HG03175 (cell line): Measurements from ENCODE around the gene AGAP5.
"Not testable (repeated sequence)": the region's sequence is repeated elsewhere in the genome, so short reads cannot be mapped to it uniquely, and the experiment has no call there.

Experiments
- ATAC-seq: cut with Tn5 transposase; IDR thresholded peaks from one replicate; pipeline ENCODE4 v1.9.1; 2021; ENCODE audit warnings: mild to moderate bottlenecking, moderate library complexity; ENCODE audit not compliant: unreplicated experiment

Gene AGAP5

GRCh38 chr10:73715179-73716156 is 17.6 kb upstream of the AGAP5 start:
- not testable (repeated sequence) for ATAC-seq

GRCh38 chr10:73714483-73714882 is 16.6 kb upstream of the AGAP5 start:
- not testable (repeated sequence) for ATAC-seq

DNA sequence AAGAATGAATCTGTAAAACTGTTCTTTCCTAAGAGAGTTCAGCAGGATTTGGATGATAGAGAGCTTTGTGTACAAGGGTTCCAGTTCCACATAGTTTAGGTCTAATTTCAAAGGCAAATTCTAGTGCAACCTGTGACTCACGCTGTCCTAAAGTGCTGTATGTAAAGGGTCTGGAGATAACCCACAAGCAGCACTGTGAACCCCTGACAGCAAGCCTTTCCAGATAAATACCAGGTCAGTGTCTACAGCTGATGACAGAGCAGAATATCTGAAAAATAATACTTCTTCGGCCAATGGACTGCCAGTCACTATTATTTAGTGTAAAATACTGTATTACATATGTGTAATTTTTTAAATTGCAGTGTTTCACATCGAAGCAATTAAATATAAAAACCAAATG is 16.0 kb upstream of the AGAP5 start:
- not testable (repeated sequence) for ATAC-seq

DNA sequence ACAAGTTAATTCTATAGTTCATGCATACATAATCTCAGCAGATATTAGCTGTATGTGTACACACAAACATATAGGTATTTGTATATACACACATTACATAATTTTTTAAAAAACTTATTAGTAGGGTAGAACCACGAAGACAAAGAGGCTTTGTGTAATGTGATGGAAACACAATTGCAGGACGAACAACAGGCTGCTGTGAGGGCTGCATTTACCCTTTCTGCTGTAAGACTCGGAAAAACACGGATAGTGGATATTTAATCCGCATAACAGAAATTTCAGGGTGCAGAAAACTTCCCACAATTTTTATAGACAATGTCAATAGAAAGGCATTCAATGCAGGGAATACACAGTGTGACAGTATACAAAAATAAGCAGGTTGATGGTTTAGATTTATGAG is 13.8 kb upstream of the AGAP5 start:
- ATAC-seq, result not testable (repeated sequence)

DNA sequence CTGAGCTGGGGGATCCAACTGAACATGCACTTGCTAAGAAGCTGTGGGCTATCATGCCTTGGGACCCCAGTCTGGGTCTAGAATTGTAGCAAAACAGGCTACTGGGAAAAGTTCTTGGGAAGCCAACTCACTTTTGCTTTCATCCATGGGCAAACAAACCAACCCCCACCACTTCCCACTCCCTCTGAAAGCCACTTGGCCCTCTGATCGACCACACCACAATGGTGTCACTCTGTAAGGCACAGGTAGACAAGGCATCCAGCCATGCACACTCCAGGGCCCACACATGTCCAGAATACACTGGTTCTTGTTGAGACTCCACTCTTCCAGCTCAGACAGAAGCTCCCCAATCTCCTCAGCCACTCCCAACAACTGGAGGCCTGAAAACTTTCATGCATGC is 10.2 kb upstream of the AGAP5 start:
- not testable (repeated sequence) for ATAC-seq

GRCh38 chr10:73707628-73708027 is 9.7 kb upstream of the AGAP5 start:
- ATAC-seq, result not testable (repeated sequence)

DNA sequence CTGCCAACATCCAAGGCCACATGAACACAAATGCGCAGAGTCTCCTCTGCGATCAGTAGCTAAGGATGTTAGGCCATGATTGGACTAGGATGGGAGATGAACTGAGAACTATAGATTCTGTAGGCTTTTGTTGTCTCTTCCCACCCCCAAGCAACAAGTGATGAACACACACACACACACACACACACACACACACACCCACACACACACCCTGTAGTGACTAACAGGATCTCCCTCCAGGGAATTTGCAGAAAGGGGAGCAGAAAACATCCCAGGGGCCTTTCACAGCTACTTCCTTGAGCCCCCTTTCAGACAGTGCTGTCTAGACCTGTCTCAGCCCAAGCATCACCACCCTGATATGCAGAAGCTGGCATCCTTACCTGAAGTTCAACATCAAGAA is 8.6 kb upstream of the AGAP5 start:
- ATAC-seq, result not testable (repeated sequence)

GRCh38 chr10:73705506-73706072 is 7.7 kb upstream of the AGAP5 start:
- not testable (repeated sequence) for ATAC-seq

DNA sequence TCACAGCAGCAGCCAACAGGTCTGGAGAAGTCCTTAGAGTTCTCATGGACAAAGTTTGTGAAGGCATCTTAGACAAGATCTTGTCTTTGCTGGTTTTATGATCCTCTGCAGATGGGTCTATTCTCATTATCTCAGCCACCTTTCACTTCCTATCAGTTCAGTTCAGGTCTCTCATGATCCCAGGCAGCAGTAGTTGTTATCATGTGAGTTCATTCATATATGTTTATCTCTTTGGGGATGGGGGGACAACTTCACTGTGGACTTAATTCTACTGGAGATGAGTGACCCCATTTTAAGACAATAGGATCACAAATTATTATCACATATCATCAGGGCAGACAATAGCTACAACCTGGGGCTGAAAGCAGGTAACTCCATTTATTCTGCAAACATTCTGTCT is 6.0 kb upstream of the AGAP5 start:
- ATAC-seq, result not testable (repeated sequence)

GRCh38 chr10:73698819-73699218 is 910 bp upstream of the AGAP5 start:
- not testable (repeated sequence) for ATAC-seq

DNA sequence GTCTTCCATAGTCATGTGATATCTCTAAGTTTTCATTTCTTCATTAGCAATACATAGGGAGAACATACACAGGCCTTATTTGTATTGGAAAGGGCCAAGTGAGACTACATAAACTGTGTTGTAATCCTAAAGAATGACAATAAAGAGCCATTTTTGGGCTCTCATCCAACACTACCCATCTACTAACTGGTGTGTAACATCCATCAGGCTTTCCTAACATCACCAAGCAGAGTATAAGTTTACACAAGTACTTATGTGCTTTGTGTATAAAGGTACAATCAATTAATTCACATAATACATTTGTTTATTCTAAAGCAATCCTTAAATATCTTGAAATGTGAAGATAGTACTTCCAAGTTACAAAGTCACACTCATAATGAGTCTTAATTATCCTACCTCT is 2.6 kb downstream of the AGAP5 start:
- not testable (repeated sequence) for ATAC-seq

DNA sequence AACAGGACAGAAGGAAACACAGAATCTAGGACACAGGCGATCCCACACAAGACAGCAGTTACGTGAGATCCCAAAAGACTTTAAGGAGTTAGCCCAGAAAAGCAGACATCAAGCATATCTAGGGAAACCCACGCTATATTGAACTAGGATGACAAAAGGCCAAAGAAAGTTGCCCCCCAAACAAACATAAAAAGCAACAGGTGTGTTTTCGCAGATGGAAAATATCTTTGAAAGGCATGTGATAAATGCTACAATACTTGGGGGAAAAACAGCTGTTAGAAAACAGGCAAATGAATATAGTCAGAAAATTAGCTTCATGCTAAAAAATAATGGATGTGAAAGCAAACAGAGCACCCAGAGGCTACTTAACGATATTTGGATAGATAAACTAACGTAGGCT is 7.2 kb downstream of the AGAP5 start:
- not testable (repeated sequence) for ATAC-seq

GRCh38 chr10:73689596-73689995 is 8.3 kb downstream of the AGAP5 start:
- ATAC-seq, result not testable (repeated sequence)

- ATAC-seq, result not testable (repeated sequence)
Observed at GRCh38 chr10:73687641-73688040, 10.3 kb downstream of the AGAP5 start.

- ATAC-seq, result not testable (repeated sequence)
Observed at GRCh38 chr10:73674546-73674945, 23.4 kb downstream of the AGAP5 start.

DNA sequence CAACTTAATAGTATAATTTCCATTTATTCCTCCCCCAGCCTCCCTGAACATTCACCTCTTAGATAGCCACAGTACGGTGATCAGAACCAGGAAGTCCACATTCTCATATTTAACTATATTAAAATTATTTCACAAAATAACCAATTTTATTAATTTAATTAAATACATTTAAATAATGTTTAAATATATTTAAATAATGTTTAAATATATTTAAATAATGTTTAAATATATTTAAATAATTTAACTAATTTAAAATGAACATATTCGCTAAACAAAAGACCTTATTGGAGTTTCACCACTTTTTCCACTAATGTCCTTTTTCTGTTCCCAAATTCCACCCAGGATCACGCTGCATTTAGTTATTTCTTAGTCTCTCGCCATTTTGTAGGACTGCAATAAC is 29.5 kb downstream of the AGAP5 start:
- ATAC-seq, result not testable (repeated sequence)

DNA sequence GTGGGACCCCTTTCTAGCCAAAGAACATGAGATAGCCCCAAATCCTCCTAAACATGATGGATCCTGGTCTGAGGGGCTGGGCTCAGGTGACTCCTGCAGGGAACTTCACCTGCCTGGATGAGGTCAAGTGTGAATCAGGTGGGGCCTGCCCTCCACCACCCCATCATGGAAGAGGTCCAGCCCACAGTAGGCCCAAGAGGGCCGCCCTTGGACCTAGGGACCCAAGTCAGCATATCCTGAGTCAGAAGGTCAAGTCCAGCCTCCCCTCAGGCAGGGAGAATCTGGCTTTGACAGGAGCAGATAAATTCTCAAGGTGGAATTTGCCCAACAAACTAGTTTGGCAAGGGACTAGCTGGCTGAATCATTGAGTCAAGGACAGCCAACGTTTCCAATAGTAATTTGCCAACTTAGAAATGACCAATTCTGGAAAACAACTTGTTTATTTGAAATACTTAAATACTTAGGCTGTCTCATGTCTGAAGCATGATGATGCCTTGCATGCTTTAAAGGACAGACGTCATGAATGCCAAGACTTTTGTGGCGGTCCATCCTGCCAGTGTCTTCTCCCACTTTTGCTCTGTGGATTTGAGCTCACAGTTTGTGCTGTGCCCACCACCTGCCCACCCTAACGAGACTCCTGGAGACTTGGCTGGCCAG is 31.6 kb downstream of the AGAP5 start:
- ATAC-seq, result not testable (repeated sequence)

DNA sequence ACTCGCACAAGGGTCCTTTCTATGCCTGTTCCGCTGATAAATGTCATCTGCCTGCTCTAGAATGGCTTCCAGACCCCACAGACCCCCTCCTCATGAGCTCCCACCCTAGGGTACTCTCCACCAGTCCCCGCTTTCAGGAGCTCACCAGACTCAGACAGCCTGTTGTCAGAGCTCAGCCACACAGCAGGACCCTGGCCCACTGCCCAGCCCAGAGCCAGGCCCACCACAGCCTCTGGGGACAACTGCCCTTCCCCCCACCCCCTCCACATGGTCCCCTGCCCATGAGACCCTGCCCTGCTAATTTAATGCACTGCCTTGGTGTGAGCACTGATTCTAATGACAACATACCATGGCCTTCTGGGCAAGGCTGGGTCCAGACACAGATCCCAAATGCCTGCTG is 32.3 kb downstream of the AGAP5 start:
- ATAC-seq, result not testable (repeated sequence)

- not testable (repeated sequence) for ATAC-seq
Observed at GRCh38 chr10:73664156-73665040, 33.5 kb downstream of the AGAP5 start.

GRCh38 chr10:73663621-73664020 is 34.3 kb downstream of the AGAP5 start:
- not testable (repeated sequence) for ATAC-seq
